HG03521 (cell line): ENCODE data around the gene EDN2.

Experiments
- ATAC-seq: cut with Tn5 transposase; IDR thresholded peaks from one replicate; pipeline ENCODE4 v1.9.1; 2021; ENCODE audit warnings: mild to moderate bottlenecking, moderate library complexity; ENCODE audit not compliant: unreplicated experiment

EDN2 gene

GRCh38 chr1:41518471-41518870 lies 34.0 kb upstream of the EDN2 start:
- no peak for ATAC-seq

GRCh38 chr1:41517062-41517438 lies 32.6 kb upstream of the EDN2 start:
- no peak for ATAC-seq

GRCh38 chr1:41516168-41517061 lies 31.9 kb upstream of the EDN2 start:
- no peak for ATAC-seq

- ATAC-seq = no peak
Measured at GRCh38 chr1:41515778-41516167, 31.3 kb upstream of the EDN2 start.

GRCh38 chr1:41515131-41515678 lies 30.7 kb upstream of the EDN2 start:
- no peak for ATAC-seq

GRCh38 chr1:41514381-41514780 lies 29.9 kb upstream of the EDN2 start:
- ATAC-seq = no peak

GRCh38 chr1:41513383-41513735 lies 28.9 kb upstream of the EDN2 start:
- ATAC-seq = no peak

- ATAC-seq = no peak
Measured at GRCh38 chr1:41512701-41513382, 28.4 kb upstream of the EDN2 start.

- no peak for ATAC-seq
Measured at GRCh38 chr1:41511239-41511540, 26.7 kb upstream of the EDN2 start.

- ATAC-seq = no peak
Measured at GRCh38 chr1:41510531-41511238, 26.2 kb upstream of the EDN2 start.

GRCh38 chr1:41509270-41509671 lies 24.8 kb upstream of the EDN2 start:
- ATAC-seq = no peak

GRCh38 chr1:41508290-41508689 lies 23.8 kb upstream of the EDN2 start:
- ATAC-seq = no peak

- ATAC-seq = no peak
Measured at GRCh38 chr1:41507836-41508235, 23.4 kb upstream of the EDN2 start.

GRCh38 chr1:41507110-41507720 lies 22.7 kb upstream of the EDN2 start:
- ATAC-seq = no peak

GRCh38 chr1:41504114-41505035 lies 19.9 kb upstream of the EDN2 start:
- ATAC-seq = no peak

GRCh38 chr1:41503538-41504113 lies 19.1 kb upstream of the EDN2 start:
- no peak for ATAC-seq

- ATAC-seq = no peak
Measured at GRCh38 chr1:41502912-41503311, 18.4 kb upstream of the EDN2 start.

GRCh38 chr1:41501581-41501980 lies 17.1 kb upstream of the EDN2 start:
- no peak for ATAC-seq

- ATAC-seq = no peak
Measured at GRCh38 chr1:41500781-41501518, 16.5 kb upstream of the EDN2 start.
